SK-N-SH treated with all-trans-retinoic acid at 6 μM for 48 hours (cell line): ENCODE data around the gene TSSK2.

Experiments used
- ARNTL ChIP-seq: fragments of 450-650 bp; formaldehyde crosslinking; IDR thresholded peaks from 2 replicates; pipeline ENCODE4 v1.5.0; 2020; ENCODE audit warnings: low read depth, mild to moderate bottlenecking, moderate library complexity, borderline replicate concordance
- CREB5 ChIP-seq: fragments of 250-450 bp; sonication (Bioruptor Pico); IDR thresholded peaks from 2 replicates; pipeline ENCODE4 v1.5.1; 2020; ENCODE audit warnings: low read depth, mild to moderate bottlenecking, moderate library complexity
- ESRRG ChIP-seq: fragments of 250-450 bp; sonication (Bioruptor Pico); IDR thresholded peaks from 2 replicates; pipeline ENCODE4 v1.6.1; 2021; ENCODE audit warnings: mild to moderate bottlenecking
- GLIS3 ChIP-seq: fragments of 250-450 bp; sonication (Bioruptor Pico); IDR thresholded peaks from 2 replicates; pipeline ENCODE4 v1.5.0; 2020; ENCODE audit warnings: mild to moderate bottlenecking, moderate library complexity
- PATZ1 ChIP-seq: fragments of 250-450 bp; sonication (Bioruptor Pico); IDR thresholded peaks from 2 replicates; pipeline ENCODE4 v1.8.0; 2020; ENCODE audit warnings: mild to moderate bottlenecking, moderate library complexity, borderline replicate concordance
- POU6F1 ChIP-seq: fragments of 250-450 bp; sonication (Bioruptor Pico); IDR thresholded peaks from 2 replicates; pipeline ENCODE4 v1.8.0; 2021; ENCODE audit warnings: low read depth, mild to moderate bottlenecking, moderate library complexity, borderline replicate concordance
- RARB ChIP-seq: fragments of 250-450 bp; sonication (Bioruptor Pico); IDR thresholded peaks from 2 replicates; pipeline ENCODE4 v1.8.0; 2021; ENCODE audit warnings: mild to moderate bottlenecking, moderate library complexity
- SNAI2 ChIP-seq: fragments of 250-450 bp; sonication (Bioruptor Pico); IDR thresholded peaks from 2 replicates; pipeline ENCODE4 v1.5.0; 2020; ENCODE audit warnings: mild to moderate bottlenecking, moderate library complexity
- ZFP3 ChIP-seq: fragments of 250-450 bp; sonication (Bioruptor Pico); IDR thresholded peaks from 2 replicates; pipeline ENCODE4 v1.5.0; 2020; ENCODE audit warnings: mild to moderate bottlenecking, moderate library complexity
- ZFP30 ChIP-seq: fragments of 450-650 bp; formaldehyde crosslinking; IDR thresholded peaks from 2 replicates; pipeline ENCODE4 v1.5.0; 2022; ENCODE audit warnings: mild to moderate bottlenecking, moderate library complexity
- ZNF565 ChIP-seq: fragments of 450-650 bp; formaldehyde crosslinking; conservative IDR thresholded peaks from 2 replicates; pipeline ENCODE4 v1.5.0; 2020; ENCODE audit warnings: low read depth, mild to moderate bottlenecking, moderate library complexity
- ZNF70 ChIP-seq: fragments of 450-650 bp; formaldehyde crosslinking; IDR thresholded peaks from 2 replicates; pipeline ENCODE4 v1.5.0; 2020; ENCODE audit warnings: mild to moderate bottlenecking, moderate library complexity
- ZNF8 ChIP-seq: fragments of 450-650 bp; formaldehyde crosslinking; IDR thresholded peaks from 2 replicates; pipeline ENCODE4 v1.5.0; 2020; ENCODE audit warnings: mild to moderate bottlenecking, moderate library complexity

- TF ChIP-seq PATZ1 (CRISPR knock-in tag) (no peak), ZNF70 (CRISPR knock-in tag) (no peak), POU6F1 (CRISPR knock-in tag) (no peak), ZFP30 (no peak), CREB5 (CRISPR knock-in tag) (no peak), SNAI2 (CRISPR knock-in tag) (no peak), ZFP3 (CRISPR knock-in tag) (no peak), ESRRG (CRISPR knock-in tag) (no peak), ARNTL (CRISPR knock-in tag) (no peak), RARB (CRISPR knock-in tag) (no peak), GLIS3 (CRISPR knock-in tag) (no peak), ZNF8 (no peak), ZNF565 (no peak)
Measured at GRCh38 chr22:19085233-19085718, 45.8 kb upstream of the TSSK2 start.
